Stimulated activated memory B cell treated with anti-CD40 and anti-IgM and Interleukin-4, amounts not matched to agents 10 μg/mL and 1 μg/mL and 100 μg/mL, for 72 hours (primary cell): Measurements from ENCODE around the gene TRPV2.
"Not testable (repeated sequence)": the region's sequence is repeated elsewhere in the genome, so short reads cannot be mapped to it uniquely, and the experiment has no call there.

Source experiments
- ATAC-seq: fragments of 150-1000 bp; cut with Tn5 transposase; 2 replicates; pipeline ENCODE4 v1.10.0; 2021
- H3K27ac Mint-ChIP-seq: one replicate; pipeline ENCODE4 v1.8.0; 2022; ENCODE audit warnings: mild to moderate bottlenecking, mixed read lengths
- H3K27me3 Mint-ChIP-seq: one replicate; pipeline ENCODE4 v1.8.0; 2022; ENCODE audit warnings: mixed read lengths
- H3K36me3 Mint-ChIP-seq: one replicate; pipeline ENCODE4 v1.8.0; 2022; ENCODE audit warnings: mixed read lengths
- H3K4me1 Mint-ChIP-seq: one replicate; pipeline ENCODE4 v1.8.0; 2022; ENCODE audit warnings: mixed read lengths
- H3K4me3 Mint-ChIP-seq: one replicate; pipeline ENCODE4 v1.8.0; 2022; ENCODE audit warnings: mild to moderate bottlenecking, moderate library complexity, mixed read lengths
- H3K9me3 Mint-ChIP-seq: one replicate; pipeline ENCODE4 v1.8.0; 2022; ENCODE audit warnings: mixed read lengths

TRPV2 gene

GRCh38 chr17:16439303-16439791 is 24.0 kb downstream of the TRPV2 start:
- Mint-ChIP-seq H3K36me3 (peaks cover 46% of the 10 kb centered on the region), H3K27ac (peak overlapping the region; percentile 91), H3K9me3 (no peaks in the 10 kb centered on the region), H3K27me3 (no peaks in the 10 kb centered on the region), H3K4me3 (peak overlapping the region; percentile 98), H3K4me1 (peaks cover 68% of the 10 kb centered on the region)
- ATAC-seq, result peak; percentile 9

DNA sequence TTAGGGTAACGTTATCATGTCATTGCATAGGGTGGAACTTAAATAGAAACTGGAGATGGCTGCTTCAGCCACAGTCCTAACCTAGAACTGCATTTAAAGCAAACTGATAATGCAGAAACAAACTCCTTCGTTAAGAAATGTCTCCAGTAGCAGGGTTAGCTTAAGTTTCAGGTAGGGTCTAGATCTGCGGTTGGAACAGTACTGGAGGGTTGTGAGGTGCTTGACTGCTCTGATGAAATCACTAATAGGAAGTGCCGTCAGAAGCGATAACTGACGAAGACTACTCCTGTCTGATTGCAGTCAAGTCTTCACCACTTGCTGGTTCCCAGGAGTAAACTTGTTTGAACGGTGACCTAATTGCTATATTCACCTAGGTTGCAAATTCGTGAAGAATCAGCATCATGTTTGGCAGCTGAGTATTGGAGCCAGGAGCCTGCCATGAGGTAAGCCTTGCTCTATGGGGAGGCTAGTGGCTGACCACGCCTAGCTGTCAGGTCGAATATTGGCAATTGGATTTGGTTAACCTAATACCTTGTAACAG is 24.5 kb downstream of the TRPV2 start:
- no peak for ATAC-seq
- Mint-ChIP-seq H3K36me3 (peaks cover 47% of the 10 kb centered on the region), H3K27ac (peak overlapping the region; percentile 91), H3K27me3 (no peaks in the 10 kb centered on the region), H3K4me3 (peak overlapping the region; percentile 98), H3K4me1 (peaks cover 68% of the 10 kb centered on the region), H3K9me3 (no peaks in the 10 kb centered on the region)

GRCh38 chr17:16440354-16440753 is 25.0 kb downstream of the TRPV2 start:
- Mint-ChIP-seq H3K4me3 (peak overlapping the region; percentile 98), H3K4me1 (peaks cover 67% of the 10 kb centered on the region), H3K27ac (peak overlapping the region; percentile 91), H3K36me3 (peaks cover 47% of the 10 kb centered on the region)
- H3K27me3 Mint-ChIP-seq, H3K9me3 Mint-ChIP-seq, ATAC-seq: not testable (repeated sequence)

- peaks cover 52% of the 10 kb centered on the region for H3K36me3 Mint-ChIP-seq
Measured at GRCh38 chr17:16440901-16441629, 25.7 kb downstream of the TRPV2 start.

DNA sequence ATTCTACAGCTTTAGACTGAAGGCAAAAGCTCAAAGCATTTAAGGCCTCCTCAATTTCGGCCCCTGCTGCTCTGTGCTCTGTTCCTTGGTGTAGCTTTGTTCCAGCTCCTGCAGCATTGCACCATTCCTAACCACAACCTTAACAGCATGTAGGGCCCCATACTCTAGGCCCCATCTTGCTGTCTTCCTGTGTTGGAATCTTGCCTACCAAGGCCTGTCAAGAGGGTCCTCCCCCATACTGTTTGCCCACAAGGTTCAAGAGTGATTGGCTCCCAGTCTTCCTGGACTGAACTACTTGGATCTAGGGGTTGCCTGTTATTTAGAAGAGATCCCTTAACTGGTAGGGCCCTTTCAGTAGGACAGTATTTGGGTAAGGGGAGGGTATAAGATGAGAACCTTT is 26.8 kb downstream of the TRPV2 start:
- Mint-ChIP-seq H3K36me3 (peaks cover 55% of the 10 kb centered on the region), H3K27me3 (no peaks in the 10 kb centered on the region), H3K4me3 (peak overlapping the region; percentile 58), H3K4me1 (peaks cover 51% of the 10 kb centered on the region), H3K27ac (peak overlapping the region; percentile 37), H3K9me3 (no peaks in the 10 kb centered on the region)
- ATAC-seq, result no peak

More at GRCh38 chr17:16440901-16441629, 25.7 kb downstream of the TRPV2 start:
- Mint-ChIP-seq H3K4me3 (peak overlapping the region; percentile 29), H3K4me1 (peaks cover 60% of the 10 kb centered on the region), H3K9me3 (no peaks in the 10 kb centered on the region), H3K27ac (peak overlapping the region; percentile 91), H3K27me3 (no peaks in the 10 kb centered on the region)
- ATAC-seq, result no peak

GRCh38 chr17:16442594-16443510 is 27.5 kb downstream of the TRPV2 start:
- Mint-ChIP-seq H3K4me3 (no peak overlapping the region), H3K36me3 (peaks cover 57% of the 10 kb centered on the region)
- ATAC-seq, result no peak

GRCh38 chr17:16443511-16444257 is 28.3 kb downstream of the TRPV2 start:
- no peaks in the 10 kb centered on the region for H3K9me3 Mint-ChIP-seq
- ATAC-seq, result no peak
- peaks cover 43% of the 10 kb centered on the region for H3K4me1 Mint-ChIP-seq
- peaks cover 65% of the 10 kb centered on the region for H3K36me3 Mint-ChIP-seq
- no peak overlapping the region for H3K4me3 Mint-ChIP-seq
- H3K27me3 Mint-ChIP-seq, result no peaks in the 10 kb centered on the region
- peak overlapping the region; percentile 37 for H3K27ac Mint-ChIP-seq

More at GRCh38 chr17:16442594-16443510, 27.5 kb downstream of the TRPV2 start:
- Mint-ChIP-seq H3K4me1 (peaks cover 50% of the 10 kb centered on the region), H3K27ac (peak overlapping the region; percentile 37), H3K9me3 (no peaks in the 10 kb centered on the region), H3K27me3 (no peaks in the 10 kb centered on the region)

- peaks cover 62% of the 10 kb centered on the region for H3K36me3 Mint-ChIP-seq
Measured at GRCh38 chr17:16444258-16444886, 29.0 kb downstream of the TRPV2 start.

GRCh38 chr17:16446338-16446983 is 31.1 kb downstream of the TRPV2 start:
- H3K27ac Mint-ChIP-seq, result no peak overlapping the region
- H3K27me3 Mint-ChIP-seq, result no peaks in the 10 kb centered on the region
- no peak for ATAC-seq
- H3K4me1 Mint-ChIP-seq, result peaks cover 41% of the 10 kb centered on the region
- H3K9me3 Mint-ChIP-seq, result no peaks in the 10 kb centered on the region
- no peak overlapping the region for H3K4me3 Mint-ChIP-seq
- peaks cover 69% of the 10 kb centered on the region for H3K36me3 Mint-ChIP-seq

More at GRCh38 chr17:16444258-16444886, 29.0 kb downstream of the TRPV2 start:
- Mint-ChIP-seq H3K9me3 (no peaks in the 10 kb centered on the region), H3K4me3 (no peak overlapping the region), H3K27ac (no peak overlapping the region), H3K27me3 (no peaks in the 10 kb centered on the region), H3K4me1 (peaks cover 43% of the 10 kb centered on the region)
- ATAC-seq, result no peak

GRCh38 chr17:16447676-16448075 is 32.3 kb downstream of the TRPV2 start:
- Mint-ChIP-seq H3K27me3 (no peaks in the 10 kb centered on the region), H3K4me3 (no peak overlapping the region), H3K4me1 (peaks cover 29% of the 10 kb centered on the region), H3K9me3 (no peaks in the 10 kb centered on the region), H3K36me3 (peaks cover 57% of the 10 kb centered on the region), H3K27ac (no peak overlapping the region)
- no peak for ATAC-seq

DNA sequence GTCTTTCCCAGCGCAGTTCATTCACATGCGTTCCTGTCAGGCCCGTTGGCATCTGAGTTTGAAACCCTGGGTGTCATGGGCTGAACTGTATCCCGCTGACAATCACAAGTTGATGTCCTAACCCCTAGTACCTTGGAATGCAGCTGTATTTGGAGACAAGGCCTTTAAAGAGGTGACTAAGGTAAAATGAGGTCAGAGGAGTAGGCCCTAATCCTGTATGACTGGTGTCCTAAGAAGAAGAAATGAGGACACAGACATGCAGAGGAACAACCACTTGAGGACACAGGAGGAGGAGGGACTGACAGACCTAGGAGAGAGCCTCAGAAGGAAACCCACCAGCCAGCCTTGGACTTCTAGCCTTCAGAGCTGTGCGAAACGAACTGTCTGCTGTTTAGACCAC is 33.1 kb downstream of the TRPV2 start:
- Mint-ChIP-seq H3K36me3 (peaks cover 50% of the 10 kb centered on the region), H3K27me3 (no peaks in the 10 kb centered on the region), H3K4me1 (peaks cover 21% of the 10 kb centered on the region), H3K9me3 (no peaks in the 10 kb centered on the region), H3K4me3 (no peak overlapping the region), H3K27ac (no peak overlapping the region)
- no peak for ATAC-seq

- H3K9me3 Mint-ChIP-seq, result no peaks in the 10 kb centered on the region
- H3K4me3 Mint-ChIP-seq, result no peak overlapping the region
- no peak for ATAC-seq
- H3K4me1 Mint-ChIP-seq, result peaks cover 16% of the 10 kb centered on the region
- no peaks in the 10 kb centered on the region for H3K27me3 Mint-ChIP-seq
- H3K36me3 Mint-ChIP-seq, result peaks cover 45% of the 10 kb centered on the region
- H3K27ac Mint-ChIP-seq, result no peak overlapping the region
Measured at GRCh38 chr17:16449121-16449570, 33.8 kb downstream of the TRPV2 start.

- Mint-ChIP-seq H3K36me3 (peaks cover 42% of the 10 kb centered on the region), H3K4me1 (peaks cover 15% of the 10 kb centered on the region), H3K9me3 (no peaks in the 10 kb centered on the region), H3K4me3 (no peak overlapping the region), H3K27ac (no peak overlapping the region), H3K27me3 (no peaks in the 10 kb centered on the region)
- no peak for ATAC-seq
Measured at GRCh38 chr17:16450028-16450427, 34.7 kb downstream of the TRPV2 start.

DNA sequence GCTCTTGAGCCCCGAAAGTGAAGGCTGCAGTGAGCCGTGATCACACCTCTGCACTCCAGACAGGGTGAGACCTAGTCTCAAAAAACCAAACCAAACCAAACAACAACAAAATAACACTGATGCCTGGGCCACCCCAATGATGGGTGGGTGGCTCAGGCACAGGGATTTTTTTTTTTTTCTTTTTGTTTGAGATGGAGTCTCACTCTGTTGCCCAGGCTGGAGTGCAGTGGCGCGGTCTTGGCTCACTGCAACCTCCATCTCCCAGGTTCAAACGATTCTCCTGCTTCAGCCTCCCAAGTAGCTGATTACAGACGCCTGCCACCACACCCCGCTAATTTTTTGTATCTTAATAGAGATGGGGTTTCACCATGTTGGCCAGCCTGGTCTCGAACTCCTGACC is 36.9 kb downstream of the TRPV2 start:
- peaks cover 15% of the 10 kb centered on the region for H3K4me1 Mint-ChIP-seq
- H3K27ac Mint-ChIP-seq, H3K27me3 Mint-ChIP-seq, H3K9me3 Mint-ChIP-seq, ATAC-seq, H3K4me3 Mint-ChIP-seq: not testable (repeated sequence)
- H3K36me3 Mint-ChIP-seq, result peaks cover 36% of the 10 kb centered on the region
